ENCODE measurements around the gene ZZZ3. TPM values are rescaled to one million over a fixed set of nuclear protein-coding genes. Genes with fewer than 3 reads are reported as not detected.
A peak's percentile ranks its signal among the peaks of the same experiment; 100 is the strongest.

ZZZ3 gene
- total and polyA plus RNA-seq, 2 of the 13 experiments (the other 11 are each of a cell fraction or from before 2014, with no cell fraction given): 18.1 to 50.2 TPM

GRCh38 chr1:77683160-77684148 lies 996 bp upstream of the ZZZ3 start (continued):
- TF ChIP-seq ZNF407 (CRISPR knock-in tag; IDR thresholded peaks at IDR 0.05; ENCODE audit: not compliant biosample characterization) (no peak), ZNF775 (CRISPR knock-in tag; IDR thresholded peaks at IDR 0.05; ENCODE audit: borderline replicate concordance) (no peak), KDM4B (CRISPR knock-in tag; IDR thresholded peaks at IDR 0.05) (no peak), FOXK1 (CRISPR knock-in tag; IDR thresholded peaks at IDR 0.05; ENCODE audit: borderline replicate concordance, low read depth) (no peak), TAF1 (CRISPR knock-in tag; IDR thresholded peaks at IDR 0.05) (peak; percentile 53), SIN3B (IDR thresholded peaks at IDR 0.05; ENCODE audit: low read length) (no peak), ZNF232 (CRISPR knock-in tag; IDR thresholded peaks at IDR 0.05; ENCODE audit: borderline replicate concordance) (no peak; the same call in 1 of the 2 replicates), PHF20 (CRISPR knock-in tag; IDR thresholded peaks at IDR 0.05) (no peak; the same call in none of the 2 replicates), TMF1 (CRISPR knock-in tag; IDR thresholded peaks at IDR 0.05; ENCODE audit: low read depth) (peak; percentile 77; the same call in 1 of the 2 replicates), ZNF891 (CRISPR knock-in tag; IDR thresholded peaks at IDR 0.05) (no peak), RBM22 (optimal IDR thresholded peaks at IDR 0.05; ENCODE audit: low read length) (no peak), CCAR2 (optimal IDR thresholded peaks at IDR 0.05; ENCODE audit: low read depth, low read length) (no peak), TOE1 (CRISPR knock-in tag; IDR thresholded peaks at IDR 0.05) (no peak), SCMH1 (CRISPR knock-in tag; IDR thresholded peaks at IDR 0.05; ENCODE audit: borderline replicate concordance) (no peak), ZNF792 (CRISPR knock-in tag; IDR thresholded peaks at IDR 0.05) (no peak), ZNF160 (CRISPR knock-in tag; IDR thresholded peaks at IDR 0.05) (peak; percentile 60), ZBTB8A (CRISPR knock-in tag; IDR thresholded peaks at IDR 0.05; ENCODE audit: borderline replicate concordance, low read depth) (no peak), ZBTB1 (CRISPR knock-in tag; IDR thresholded peaks at IDR 0.05; ENCODE audit: borderline replicate concordance) (no peak), CENPT (CRISPR knock-in tag; IDR thresholded peaks at IDR 0.05; ENCODE audit: low read depth) (no peak), TRAFD1 (CRISPR knock-in tag; IDR thresholded peaks at IDR 0.05; ENCODE audit: borderline replicate concordance) (no peak)

All from HepG2 (cell line).